Stimulated activated CD8-positive, alpha-beta memory T cell treated with anti-CD3 and anti-CD28 coated beads, Interleukin-4, amount 100 ng/mL, for 4 hours (primary cell): ENCODE results near the gene ITM2A.

Source experiments
- DNase-seq, 2 donors: peaks; one replicate each; pipeline ENCODE4 v3.0.0-alpha.2; 2020; ENCODE audit warnings: low read depth in 2 of 2, low spot score in 1 of 2

Gene ITM2A

GRCh38 chrX:79366873-79367749 is at the start of gene ITM2A:
Gene ITM2A (minus strand): TSS chrX:79367334. CDS start chrX:79367215, 119 bp downstream.
- peak; percentile 8 to 41 for DNase-seq

- no peak for DNase-seq
Measured at GRCh38 chrX:79415056-79415455, 47.9 kb upstream of the ITM2A start.

- no peak for DNase-seq
Measured at GRCh38 chrX:79413963-79414362, 46.8 kb upstream of the ITM2A start.

- DNase-seq, result no peak
Measured at GRCh38 chrX:79412972-79413371, 45.8 kb upstream of the ITM2A start.

GRCh38 chrX:79412166-79412565 is 45.0 kb upstream of the ITM2A start:
- DNase-seq, result no peak

GRCh38 chrX:79409657-79410056 is 42.5 kb upstream of the ITM2A start:
- DNase-seq, result no peak

GRCh38 chrX:79408623-79409322 is 41.6 kb upstream of the ITM2A start:
- no peak for DNase-seq

GRCh38 chrX:79400623-79401022 is 33.5 kb upstream of the ITM2A start:
- no peak for DNase-seq

GRCh38 chrX:79375340-79375739 is 8.2 kb upstream of the ITM2A start:
- no peak for DNase-seq

GRCh38 chrX:79371640-79372039 is 4.5 kb upstream of the ITM2A start:
- no peak for DNase-seq

- no peak for DNase-seq
Measured at GRCh38 chrX:79371101-79371500, 4.0 kb upstream of the ITM2A start.

- no peak for DNase-seq
Measured at GRCh38 chrX:79369871-79370270, 2.7 kb upstream of the ITM2A start.

- DNase-seq, result no peak
Measured at GRCh38 chrX:79368441-79368840, 1.3 kb upstream of the ITM2A start.

- no peak for DNase-seq
Measured at GRCh38 chrX:79367907-79368306, 773 bp upstream of the ITM2A start.

- DNase-seq, result no peak
Measured at GRCh38 chrX:79366556-79366872, 620 bp downstream of the ITM2A start.

GRCh38 chrX:79365591-79365990 is 1.5 kb downstream of the ITM2A start:
- DNase-seq, result no peak

GRCh38 chrX:79364306-79364705 is 2.8 kb downstream of the ITM2A start:
- DNase-seq, result no peak

- DNase-seq, result no peak
Measured at GRCh38 chrX:79361192-79361870, 5.8 kb downstream of the ITM2A start.

- no peak for DNase-seq
Measured at GRCh38 chrX:79336869-79337815, 30.0 kb downstream of the ITM2A start.

GRCh38 chrX:79330022-79330421 is 37.1 kb downstream of the ITM2A start:
- no peak for DNase-seq
